ENCODE results near the gene CDCA7L.
A peak's percentile ranks its signal among the peaks of the same experiment; 100 is the strongest.
"Not testable (repeated sequence)": the region's sequence is repeated elsewhere in the genome, so short reads cannot be mapped to it uniquely, and the experiment has no call there.

CDCA7L gene

DNA sequence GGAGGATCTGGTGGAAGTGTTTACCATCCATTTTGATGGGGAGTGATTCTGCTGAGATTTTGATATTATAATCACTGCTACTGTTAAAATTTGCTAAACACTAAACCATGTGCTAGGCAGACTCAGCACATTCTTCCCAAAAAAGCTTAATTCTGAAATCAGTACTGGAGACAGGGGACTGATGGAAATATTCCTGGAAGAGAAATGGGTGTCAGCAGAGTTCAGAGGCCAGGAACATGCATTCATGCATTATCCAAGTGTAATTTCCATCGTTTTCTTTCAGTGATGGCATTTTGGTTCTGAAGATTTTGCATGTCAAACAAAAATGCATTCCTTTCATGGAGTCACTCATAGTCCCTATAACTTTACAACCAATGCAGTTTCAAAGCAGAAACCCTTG lies 79.0 kb downstream of the CDCA7L start:
- TF ChIP-seq, protein P1, sequence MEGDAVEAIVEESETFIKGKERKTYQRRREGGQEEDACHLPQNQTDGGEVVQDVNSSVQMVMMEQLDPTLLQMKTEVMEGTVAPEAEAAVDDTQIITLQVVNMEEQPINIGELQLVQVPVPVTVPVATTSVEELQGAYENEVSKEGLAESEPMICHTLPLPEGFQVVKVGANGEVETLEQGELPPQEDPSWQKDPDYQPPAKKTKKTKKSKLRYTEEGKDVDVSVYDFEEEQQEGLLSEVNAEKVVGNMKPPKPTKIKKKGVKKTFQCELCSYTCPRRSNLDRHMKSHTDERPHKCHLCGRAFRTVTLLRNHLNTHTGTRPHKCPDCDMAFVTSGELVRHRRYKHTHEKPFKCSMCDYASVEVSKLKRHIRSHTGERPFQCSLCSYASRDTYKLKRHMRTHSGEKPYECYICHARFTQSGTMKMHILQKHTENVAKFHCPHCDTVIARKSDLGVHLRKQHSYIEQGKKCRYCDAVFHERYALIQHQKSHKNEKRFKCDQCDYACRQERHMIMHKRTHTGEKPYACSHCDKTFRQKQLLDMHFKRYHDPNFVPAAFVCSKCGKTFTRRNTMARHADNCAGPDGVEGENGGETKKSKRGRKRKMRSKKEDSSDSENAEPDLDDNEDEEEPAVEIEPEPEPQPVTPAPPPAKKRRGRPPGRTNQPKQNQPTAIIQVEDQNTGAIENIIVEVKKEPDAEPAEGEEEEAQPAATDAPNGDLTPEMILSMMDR (IDR thresholded peaks at IDR 0.05; ENCODE audit: control insufficient read depth, extremely low read depth, insufficient read depth), result no peak
- no peak for DNase-seq (ENCODE audit: low read depth)
- no peak overlapping the region for H3K4me3 ChIP-seq (ENCODE audit: low read depth, low read length)

DNA sequence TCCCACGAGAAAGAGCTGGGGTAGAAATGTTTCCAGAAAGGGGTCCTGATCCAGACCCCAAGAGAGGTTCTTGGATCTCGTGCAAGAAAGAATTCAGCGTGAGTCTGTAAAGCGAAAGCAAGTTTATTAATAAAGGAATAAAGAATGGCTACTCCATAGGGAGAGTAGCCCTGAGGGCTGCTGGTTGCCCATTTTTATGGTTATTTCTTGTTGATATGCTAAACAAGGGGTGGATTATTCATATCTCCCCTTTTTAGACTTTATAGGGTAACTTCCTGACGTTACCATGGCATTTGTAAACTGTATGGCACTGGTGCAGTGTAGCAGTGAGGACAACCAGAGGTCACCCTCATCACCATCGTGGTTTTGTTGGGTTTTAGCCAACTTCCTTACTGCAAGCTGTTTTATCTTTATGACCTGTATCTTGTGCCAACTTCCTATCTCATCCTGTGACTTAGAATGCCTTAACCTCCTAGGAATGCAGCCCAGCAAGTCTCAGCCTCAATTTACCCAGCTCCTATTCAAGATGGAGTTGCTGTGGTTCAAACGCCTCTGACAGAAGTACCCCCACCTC lies 80.0 kb downstream of the CDCA7L start:
- H3K4me3 ChIP-seq (ENCODE audit: low read depth, low read length), result not testable (repeated sequence)
- peak; percentile 67 for DNase-seq (ENCODE audit: low read depth)

DNA sequence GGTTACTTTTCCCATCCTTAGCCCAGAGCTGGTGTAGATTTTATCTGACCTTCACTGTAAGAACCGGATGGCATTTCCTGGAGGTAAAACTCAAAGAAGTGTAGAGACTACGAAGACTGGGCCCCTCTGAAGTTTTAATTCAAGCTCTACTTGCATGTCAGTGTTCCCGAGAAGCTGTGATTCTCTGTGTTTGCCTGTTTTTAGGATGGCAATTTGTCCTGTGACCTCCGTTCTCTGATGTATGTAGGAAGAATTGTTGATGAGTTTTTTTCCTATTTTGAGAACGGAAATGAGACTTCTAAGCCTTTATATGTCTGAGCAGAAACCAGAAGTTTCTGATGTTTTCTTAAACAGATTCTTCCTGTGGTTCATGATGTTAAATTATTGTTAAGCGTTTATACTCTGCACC lies 94.1 kb downstream of the CDCA7L start:
- TF ChIP-seq, protein P1 (IDR thresholded peaks at IDR 0.05; ENCODE audit: control insufficient read depth, extremely low read depth, insufficient read depth), result no peak
- H3K4me3 ChIP-seq (ENCODE audit: low read depth, low read length), result no peak overlapping the region
- DNase-seq (ENCODE audit: low read depth), result no peak

Measured in LNCaP clone FGC (cell line).